GM12878 (cell line): ENCODE results near the gene NKD1. TPM values are rescaled to one million over a fixed set of nuclear protein-coding genes. Genes with fewer than 3 reads are reported as not detected.

ENCODE experiments used
- ATAC-seq: fragments of 200-7000 bp; cut with Tn5 transposase; 3 replicates; pipeline ENCODE4 v1.9.1; 2020; ENCODE audit warnings: mild to moderate bottlenecking, moderate library complexity
- BruUV-seq: library from RNA; stranded (reverse); fragments of 400-500 nt; replicated peaks from 2 replicates; lab custom pipeline; 2021; lab: Mats Ljungman, UMichigan
- CTCF ChIA-PET: fragments of 300-600 bp; sonication (Branson Sonifier 250); formaldehyde crosslinking; extraction: SDS; loops from one replicate; lab custom pipeline; 2021; ENCODE audit warnings: inconsistent platforms; lab: Yijun Ruan, JAX
- POLR2A ChIA-PET: fragments of 350-600 bp; formaldehyde crosslinking; extraction: SDS; loops from one replicate; lab custom pipeline; 2021; ENCODE audit warnings: inconsistent platforms; lab: Charles Lee
- RAD21 ChIA-PET: fragments of 300-600 bp; sonication (Branson Sonifier 250); formaldehyde crosslinking; loops from one replicate; lab custom pipeline; 2023; ENCODE audit warnings: antibody characterized with exemption; ENCODE audit not compliant: unreplicated experiment; lab: Charles Lee
- SMC1A ChIA-PET: fragments of 300-600 bp; sonication (Branson Sonifier 250); formaldehyde crosslinking; loops from one replicate; lab custom pipeline; 2023; ENCODE audit not compliant: unreplicated experiment, uncharacterized antibody; lab: Charles Lee
- DNase-seq: peaks from one replicate; pipeline ENCODE4 v3.0.0-alpha.2; 2011; ENCODE audit warnings: low read depth, low spot score
- FAIRE-seq: peaks from 3 replicates; lab custom pipeline; 2011; peaks lifted over from hg19 to GRCh38; lab: Jason Lieb, UNC
- H2AFZ ChIP-seq: 2 replicates; pipeline ENCODE4 v1.6.0; 2011; ENCODE audit warnings: low read depth, low read length, control low read depth; ENCODE audit not compliant: control insufficient read depth
- H3K27ac ChIP-seq: 2 replicates; pipeline ENCODE4 v1.5.1; 2011; ENCODE audit warnings: control low read depth; ENCODE audit not compliant: control insufficient read depth, insufficient read depth
- H3K27me3 ChIP-seq, 2 experiments: replicated peaks in 1 of 2; 2 replicates each; pipeline versions ENCODE4 v1.6.0 to v1.6.1; 2011; ENCODE audit warnings: low read length in 1 of 2; ENCODE audit not compliant: control insufficient read depth in 2 of 2, insufficient read depth in 2 of 2
- H3K36me3 ChIP-seq, 2 experiments: 2 replicates each; pipeline ENCODE4 v1.5.1; 2011; ENCODE audit warnings: low read length in 1 of 2; ENCODE audit not compliant: control insufficient read depth in 2 of 2, insufficient read depth in 2 of 2
- H3K4me1 ChIP-seq: 2 replicates; pipeline ENCODE4 v1.6.1; 2011; ENCODE audit warnings: mild to moderate bottlenecking, low read length, moderate library complexity, mixed read lengths; ENCODE audit not compliant: control insufficient read depth, insufficient read depth
- H3K4me2 ChIP-seq: 2 replicates; pipeline ENCODE4 v1.6.0; 2011; ENCODE audit warnings: control low read depth; ENCODE audit not compliant: control insufficient read depth, insufficient read depth
- H3K4me3 ChIP-seq: fragments of 200-600 bp; sonication (generic); 2 replicates; pipeline ENCODE4 v1.5.1; 2016
- H3K79me2 ChIP-seq: 2 replicates; pipeline ENCODE4 v1.6.0; 2011; ENCODE audit warnings: low read length; ENCODE audit not compliant: control insufficient read depth, insufficient read depth
- H3K9ac ChIP-seq: 2 replicates; pipeline ENCODE4 v1.8.0; 2011; ENCODE audit warnings: low read length, control low read depth, mixed read lengths; ENCODE audit not compliant: control insufficient read depth, insufficient read depth
- H3K9me3 ChIP-seq: replicated peaks from 3 replicates; pipeline ENCODE4 v1.5.1; 2011; ENCODE audit warnings: mild to moderate bottlenecking, low read length; ENCODE audit not compliant: control insufficient read depth, insufficient read depth
- H4K20me1 ChIP-seq: 2 replicates; pipeline ENCODE4 v1.6.0; 2011; ENCODE audit not compliant: control insufficient read depth, insufficient read depth
- ATF7 ChIP-seq: fragments of 450-650 bp; IDR thresholded peaks from 2 replicates; pipeline ENCODE4 v1.6.1; 2016; ENCODE audit warnings: low read depth, mild to moderate bottlenecking
- EP300 ChIP-seq, 2 experiments: fragments of 150-350 bp in 1 of 2; IDR thresholded peaks; 2 replicates each; pipeline ENCODE4 v1.6.1; 2011 to 2012; ENCODE audit warnings: low read depth in 2 of 2, low read length in 2 of 2, borderline replicate concordance in 1 of 2, improper control_type of control experiment in 1 of 2, inconsistent platforms in 1 of 2; ENCODE audit not compliant: control insufficient read depth in 1 of 2
- GABPA ChIP-seq: IDR thresholded peaks from 2 replicates; pipeline ENCODE4 v1.6.1; 2014; ENCODE audit warnings: antibody characterized with exemption, low read depth, mild to moderate bottlenecking, inconsistent platforms
- HDAC6 ChIP-seq: fragments of 200-600 bp; sonication (generic); IDR thresholded peaks from one replicate; pipeline ENCODE4 v1.8.0; 2017; ENCODE audit warnings: antibody characterized with exemption; ENCODE audit not compliant: unreplicated experiment
- WGBS: methylation state at CpG from one replicate; pipeline ENCODE4 v1.1.6; 2016; ENCODE audit warnings: low lambda C conversion rate; ENCODE audit not compliant: insufficient replicate concordance, insufficient coverage; ENCODE audit errors: missing lambda C conversion rate; 5-methylcytosine and 5-hydroxymethylcytosine counted together
- in situ Hi-C: fragments of 300-500 bp; cut with MboI; formaldehyde crosslinking; loops from 9 replicates; pipeline ENCODE4 v1.14.3; 2018; ENCODE audit warnings: mixed read lengths
- intact Hi-C: fragments of 100-400 bp; cut with micrococcal nuclease; formaldehyde crosslinking; loops from one replicate; pipeline ENCODE4 v1.14.2; 2022; ENCODE audit not compliant: unreplicated experiment
- polyA plus RNA-seq, 11 experiments: library from polyadenylated mRNA; depleted of rRNA in 4 of 11; unstranded in 6 of 11; stranded (reverse) in 5 of 11; fragments of >200 nt; fragmentation: Nextera tagmentation in 4 of 11; fragmentation: Illumina TruSeq in 1 of 11; extraction: Ambion mirVana in 4 of 11; extraction: Trizol in 1 of 11; gene quantifications; 1 replicate in 1 of 11; 2 replicates in 10 of 11; pipeline versions ENCODE4 v1.2.1 to v1.2.3, GENCODE V29; 2011 to 2016; ENCODE audit warnings: inconsistent platforms in 2 of 11, missing spikeins in 2 of 11, low read depth in 1 of 11
- total RNA-seq, 4 experiments: library from RNA; depleted of rRNA in 3 of 4; stranded (reverse); fragments of >200 nt in 3 of 4; fragmentation: Illumina TruSeq in 1 of 4; extraction: Trizol in 1 of 4; gene quantifications; 2 replicates each; pipeline versions ENCODE4 v1.2.1 to v1.2.3, GENCODE V29; 2013 to 2021

The NKD1 gene
- total and polyA plus RNA-seq, 10 of the 15 experiments (the other 5 are each of a cell fraction or from before 2014, with no cell fraction given): under 0.01 to 0.49 (median 0.04) TPM; not detected in 2

- TF ChIP-seq GABPA: no peak
- TF ChIP-seq ATF7: no peak
- Histone ChIP-seq H3K79me2 (no peaks in the 10 kb centered on the region), H3K9ac (no peak overlapping the region), H3K4me2 (no peak overlapping the region), H3K9me3 (no peaks in the 10 kb centered on the region; the same call in 2 of the 3 replicates), H3K27ac (no peak overlapping the region), H3K4me1 (no peaks in the 10 kb centered on the region), H3K27me3 (no peaks in the 10 kb centered on the region; a peak in 1 of 4 replicates), H3K36me3 (no peaks in the 10 kb centered on the region), H3K4me3 (no peak overlapping the region), H2AFZ (no peak overlapping the region), H4K20me1 (no peaks in the 10 kb centered on the region)
- no peak for DNase-seq
- ChIA-PET POLR2A (no interaction called here), RAD21 (no interaction called here), CTCF (interaction anchor here (0.7 to 1.2 kb wide), 2 partner anchors 11 to 284 kb away, joined by 3 read pairs; no protein-coding TSS in a partner anchor), SMC1A (no interaction called here)
- 27% methylated on average over 5 of the region's 5 CpGs for WGBS
- intact Hi-C loops (no loop called here), in situ Hi-C loops (no loop called here)
- no TSS peak for BruUV-seq
- no peak for FAIRE-seq
- ATAC-seq: no peak
These were observed 25.9 kb upstream of the NKD1 start for GRCh38 chr16:50522324-50522723.

GRCh38 chr16:50523710-50524109 is 24.5 kb upstream of the NKD1 start:
- ATAC-seq (no peak), DNase-seq (no peak), FAIRE-seq (no peak)
- Histone ChIP-seq H2AFZ (no peak overlapping the region), H3K9me3 (no peaks in the 10 kb centered on the region), H4K20me1 (no peaks in the 10 kb centered on the region), H3K79me2 (no peaks in the 10 kb centered on the region), H3K4me3 (no peak overlapping the region), H3K4me1 (no peaks in the 10 kb centered on the region)
- WGBS: 82% methylated on average over 7 of the region's 7 CpGs
- ChIA-PET POLR2A (no interaction called here), SMC1A (no interaction called here), RAD21 (no interaction called here)
- TF ChIP-seq EP300 (IDR thresholded peaks at IDR 0.05; ENCODE audit: borderline replicate concordance in 1 of 2, control insufficient read depth in 1 of 2, low read depth in 2 of 2, low read length in 2 of 2): no peak
- TF ChIP-seq HDAC6: no peak
- TF ChIP-seq, all 136 proteins: peak for 0
- Histone ChIP-seq H3K27me3 (no peaks in the 10 kb centered on the region; a peak in 1 of 4 replicates), H3K36me3 (no peaks in the 10 kb centered on the region), H3K9ac (no peak overlapping the region), H3K4me2 (no peak overlapping the region), H3K27ac (no peak overlapping the region)
- BruUV-seq: no TSS peak
- CTCF ChIA-PET: no interaction called here
- in situ Hi-C loops: no loop called here
- intact Hi-C loops: no loop called here
